Thoracic aorta (tissue), 2 donors: Measurements from ENCODE around the gene MAP1B. TPM values are rescaled to one million over a fixed set of nuclear protein-coding genes. Genes with fewer than 3 reads are reported as not detected.

Experiments used
- ATAC-seq: fragments of 150-250 bp; one replicate; pipeline ENCODE4 v1.8.0; 2017; ENCODE audit warnings: low read depth; ENCODE audit not compliant: insufficient number of reproducible peaks, low FRiP score
- DNase-seq: peaks from one replicate; pipeline ENCODE4 v3.0.0-alpha.2; 2020; ENCODE audit warnings: low spot score
- H3K27ac ChIP-seq, 2 donors: fragments of 200-600 bp; sonication (generic); 1 replicate in 1 of 2; 2 replicates in 1 of 2; pipeline ENCODE4 v1.5.1; 2016; ENCODE audit warnings: mild to moderate bottlenecking in 2 of 2, moderate library complexity in 2 of 2
- H3K27me3 ChIP-seq: fragments of 200-600 bp; sonication (generic); replicated peaks from 2 replicates; pipeline ENCODE4 v1.6.0; 2016; ENCODE audit warnings: mild to moderate bottlenecking; ENCODE audit not compliant: insufficient read depth
- H3K36me3 ChIP-seq: fragments of 200-600 bp; sonication (generic); one replicate; pipeline ENCODE4 v1.5.1; 2016
- H3K4me1 ChIP-seq, 2 donors: fragments of 200-600 bp; sonication (generic); 1 replicate in 1 of 2; 2 replicates in 1 of 2; pipeline versions ENCODE4 v1.5.1 to v1.6.0; 2016; ENCODE audit warnings: low read depth in 2 of 2, mild to moderate bottlenecking in 1 of 2; ENCODE audit not compliant: control insufficient read depth in 1 of 2
- H3K4me3 ChIP-seq: fragments of 200-600 bp; sonication (generic); 2 replicates; pipeline ENCODE4 v1.5.1; 2016; ENCODE audit warnings: mild to moderate bottlenecking
- H3K9me3 ChIP-seq: fragments of 200-600 bp; sonication (generic); 2 replicates; pipeline ENCODE4 v1.5.1; 2016
- total RNA-seq, 2 donors: library from RNA; depleted of rRNA; stranded (reverse); fragments of >200 nt; gene quantifications; one replicate each; pipeline versions ENCODE4 v1.1.0 to v1.2.3, GENCODE V29; 2016
- TF ChIP-seq, protein P1 (sequence below): fragments of 200-600 bp; sonication (generic); IDR thresholded peaks from one replicate; pipeline ENCODE4 v1.5.1; 2019; ENCODE audit warnings: antibody characterized with exemption

MAP1B gene
- total RNA-seq, 2 donors from 2014 or later: 616 to 1,045 TPM

DNA sequence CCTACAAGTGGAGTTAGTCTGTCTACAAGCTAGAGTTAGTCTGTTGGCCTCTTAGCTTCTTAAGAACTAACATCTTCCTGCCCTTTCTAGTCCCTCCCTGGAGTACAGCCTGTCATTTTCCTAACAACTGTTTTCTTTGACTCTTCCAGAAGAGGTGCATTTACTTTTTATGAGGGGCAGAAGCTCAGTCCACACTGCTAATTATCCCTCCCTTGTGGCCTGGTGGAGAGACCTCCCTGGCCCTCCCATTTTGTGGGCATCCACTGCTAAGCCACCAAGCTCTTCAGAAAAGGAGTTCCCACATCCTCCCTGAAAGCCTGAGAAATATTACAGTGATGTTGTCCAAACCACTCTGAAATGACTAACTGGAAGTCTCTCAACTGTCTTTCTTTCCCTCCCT, 8.0 kb downstream of the MAP1B start:
- H3K9me3 ChIP-seq: no peaks in the 10 kb centered on the region
- peak overlapping the region; percentile 16 to 99 for H3K27ac ChIP-seq
- H3K4me1 ChIP-seq: peaks cover 14 to 84% of the 10 kb centered on the region in 2 donors
- H3K36me3 ChIP-seq: peaks cover 19% of the 10 kb centered on the region
- no peaks in the 10 kb centered on the region for H3K27me3 ChIP-seq
- TF ChIP-seq, protein P1, sequence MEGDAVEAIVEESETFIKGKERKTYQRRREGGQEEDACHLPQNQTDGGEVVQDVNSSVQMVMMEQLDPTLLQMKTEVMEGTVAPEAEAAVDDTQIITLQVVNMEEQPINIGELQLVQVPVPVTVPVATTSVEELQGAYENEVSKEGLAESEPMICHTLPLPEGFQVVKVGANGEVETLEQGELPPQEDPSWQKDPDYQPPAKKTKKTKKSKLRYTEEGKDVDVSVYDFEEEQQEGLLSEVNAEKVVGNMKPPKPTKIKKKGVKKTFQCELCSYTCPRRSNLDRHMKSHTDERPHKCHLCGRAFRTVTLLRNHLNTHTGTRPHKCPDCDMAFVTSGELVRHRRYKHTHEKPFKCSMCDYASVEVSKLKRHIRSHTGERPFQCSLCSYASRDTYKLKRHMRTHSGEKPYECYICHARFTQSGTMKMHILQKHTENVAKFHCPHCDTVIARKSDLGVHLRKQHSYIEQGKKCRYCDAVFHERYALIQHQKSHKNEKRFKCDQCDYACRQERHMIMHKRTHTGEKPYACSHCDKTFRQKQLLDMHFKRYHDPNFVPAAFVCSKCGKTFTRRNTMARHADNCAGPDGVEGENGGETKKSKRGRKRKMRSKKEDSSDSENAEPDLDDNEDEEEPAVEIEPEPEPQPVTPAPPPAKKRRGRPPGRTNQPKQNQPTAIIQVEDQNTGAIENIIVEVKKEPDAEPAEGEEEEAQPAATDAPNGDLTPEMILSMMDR: no peak
- ATAC-seq: no peak
- no peak overlapping the region for H3K4me3 ChIP-seq
- DNase-seq: no peak

DNA sequence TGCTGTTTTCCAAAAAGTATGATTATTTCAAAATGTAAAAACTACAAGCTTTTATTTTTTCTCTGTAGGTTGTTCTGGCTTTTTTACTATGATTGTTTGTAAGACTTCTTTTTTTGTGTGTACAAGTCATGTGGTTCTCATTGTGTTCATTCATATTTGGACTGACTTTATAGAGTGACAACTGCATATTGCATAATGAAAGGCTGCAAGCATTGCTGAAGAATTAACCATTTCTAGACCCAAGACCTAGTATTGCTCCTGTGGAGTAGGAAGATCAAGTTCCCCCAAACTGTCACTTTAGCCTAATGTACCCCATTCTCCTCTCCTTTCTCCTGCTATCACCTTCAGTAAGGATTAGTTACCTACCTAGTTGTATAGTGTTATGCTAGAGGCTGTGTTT, 10.0 kb downstream of the MAP1B start:
- Histone ChIP-seq H3K9me3 (no peaks in the 10 kb centered on the region), H3K27ac (peak overlapping the region; percentile 1 to 16), H3K4me3 (no peak overlapping the region), H3K36me3 (peaks cover 19% of the 10 kb centered on the region), H3K27me3 (no peaks in the 10 kb centered on the region), H3K4me1 (peaks cover 21 to 97% of the 10 kb centered on the region in 2 donors)
- TF ChIP-seq, protein P1: no peak
- DNase-seq (no peak), ATAC-seq (no peak)

DNA sequence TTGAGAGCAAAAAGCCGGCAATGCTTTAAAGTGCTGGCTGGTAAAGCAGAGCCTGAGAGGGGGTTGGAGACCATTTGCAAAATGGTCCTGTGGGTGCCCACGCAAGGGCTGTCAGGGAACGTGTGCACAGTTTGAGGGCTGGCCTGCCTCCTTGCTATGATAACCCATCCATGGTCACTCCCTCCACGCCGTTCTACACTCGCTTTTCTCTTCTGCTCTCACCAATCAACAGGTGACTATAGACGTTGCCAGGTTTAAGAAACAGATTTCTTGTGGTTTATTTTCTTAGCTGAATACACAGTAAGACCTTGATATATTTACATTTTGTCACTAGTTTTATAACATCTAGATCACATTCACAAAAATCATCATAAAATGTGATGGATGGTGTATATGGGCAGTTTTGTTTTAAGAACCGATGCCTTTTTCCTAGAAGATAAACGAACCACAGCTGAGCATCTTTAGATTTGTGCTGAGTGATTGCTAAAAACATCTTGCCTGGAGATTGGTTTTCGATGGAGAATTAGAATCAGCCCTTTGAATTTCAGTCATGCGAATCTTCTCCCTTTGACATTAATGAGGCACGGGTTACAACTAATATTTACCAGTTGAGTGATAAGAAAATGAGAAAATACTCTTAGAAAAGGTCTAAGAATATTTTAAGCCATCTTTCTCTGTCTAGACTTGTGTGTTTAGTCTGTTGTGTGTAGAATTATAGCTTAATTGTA, 13.9 kb downstream of the MAP1B start:
- H3K27me3 ChIP-seq: no peaks in the 10 kb centered on the region
- no peak for ATAC-seq
- H3K9me3 ChIP-seq: no peaks in the 10 kb centered on the region
- H3K4me1 ChIP-seq: peaks cover 34 to 99% of the 10 kb centered on the region in 2 donors
- TF ChIP-seq, protein P1: no peak
- H3K36me3 ChIP-seq: peaks cover 9% of the 10 kb centered on the region
- peak overlapping the region; percentile 40 for H3K4me3 ChIP-seq
- peak overlapping the region; percentile 66 to 97 for H3K27ac ChIP-seq
- DNase-seq: no peak

DNA sequence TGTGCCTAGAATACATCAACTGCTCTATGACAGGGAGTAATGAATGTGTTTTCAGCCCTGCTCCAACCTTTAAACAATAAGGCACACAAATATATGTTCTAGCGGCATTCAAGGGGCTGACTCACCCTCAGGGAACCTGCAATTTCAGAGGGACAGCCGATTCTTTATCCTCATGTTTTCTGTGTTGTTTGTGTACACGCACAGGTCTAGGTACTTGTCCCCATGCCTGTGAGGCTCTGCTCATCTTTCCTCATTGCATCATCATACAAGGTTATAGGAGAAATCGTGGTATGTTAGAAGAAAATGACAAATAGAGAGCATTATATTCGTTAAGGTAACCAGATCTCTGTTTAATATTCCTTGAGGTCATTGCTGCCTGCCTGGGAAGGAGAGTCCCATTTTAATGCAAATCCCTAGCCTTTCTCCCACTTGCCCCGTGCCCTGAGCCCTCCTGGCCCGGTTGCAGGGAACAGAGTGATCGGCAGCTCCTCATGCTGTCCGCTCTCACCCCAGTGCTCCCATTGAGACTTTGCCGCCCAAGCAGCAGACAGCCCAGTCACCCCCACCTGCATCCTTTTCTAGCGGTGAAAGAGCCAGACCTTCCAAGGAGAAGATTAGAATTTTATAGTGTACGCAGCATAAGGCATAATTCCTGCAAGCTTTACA, 14.6 kb downstream of the MAP1B start:
- Histone ChIP-seq H3K27ac (peak overlapping the region; percentile 66 to 97), H3K9me3 (no peaks in the 10 kb centered on the region), H3K36me3 (peaks cover 6% of the 10 kb centered on the region), H3K4me3 (peak overlapping the region; percentile 40), H3K4me1 (peaks cover 37 to 99% of the 10 kb centered on the region in 2 donors), H3K27me3 (no peaks in the 10 kb centered on the region)
- TF ChIP-seq, protein P1: no peak
- ATAC-seq (no peak), DNase-seq (no peak)

DNA sequence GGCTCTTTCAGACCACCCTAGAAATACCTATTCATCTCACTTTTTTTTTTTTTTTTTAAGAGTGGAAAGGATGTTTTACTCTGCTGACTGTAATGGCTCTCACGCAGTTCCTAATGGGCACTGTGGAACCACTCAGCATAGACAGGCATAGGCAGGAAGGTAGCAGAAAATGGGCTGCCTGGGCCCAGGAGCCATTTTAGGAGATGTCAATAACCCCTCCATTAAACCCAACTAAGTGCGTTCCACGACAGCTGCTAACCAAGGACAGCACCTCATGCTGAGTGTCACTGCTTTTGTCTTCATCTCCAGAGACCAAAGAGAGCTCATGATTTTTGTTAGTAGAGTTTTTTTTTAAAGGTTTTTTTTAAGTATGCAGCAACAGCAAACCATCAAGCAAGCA, 15.3 kb downstream of the MAP1B start:
- Histone ChIP-seq H3K4me3 (no peak overlapping the region), H3K36me3 (peaks cover 6% of the 10 kb centered on the region), H3K4me1 (peaks cover 38 to 99% of the 10 kb centered on the region in 2 donors), H3K27ac (peak overlapping the region; percentile 66 to 97), H3K9me3 (no peaks in the 10 kb centered on the region), H3K27me3 (no peaks in the 10 kb centered on the region)
- ATAC-seq (no peak), DNase-seq (no peak)
- TF ChIP-seq, protein P1: no peak
